Dedifferentiated amniotic fluid mesenchymal stem cell (primary cell): ENCODE results near the gene LRRC28.
A peak's percentile ranks its signal among the peaks of the same experiment; 100 is the strongest.

ENCODE experiments used
- DNase-seq: peaks from one replicate; pipeline ENCODE4 v3.0.0-alpha.2; 2016; ENCODE audit errors: extremely low spot score

Gene LRRC28

DNA sequence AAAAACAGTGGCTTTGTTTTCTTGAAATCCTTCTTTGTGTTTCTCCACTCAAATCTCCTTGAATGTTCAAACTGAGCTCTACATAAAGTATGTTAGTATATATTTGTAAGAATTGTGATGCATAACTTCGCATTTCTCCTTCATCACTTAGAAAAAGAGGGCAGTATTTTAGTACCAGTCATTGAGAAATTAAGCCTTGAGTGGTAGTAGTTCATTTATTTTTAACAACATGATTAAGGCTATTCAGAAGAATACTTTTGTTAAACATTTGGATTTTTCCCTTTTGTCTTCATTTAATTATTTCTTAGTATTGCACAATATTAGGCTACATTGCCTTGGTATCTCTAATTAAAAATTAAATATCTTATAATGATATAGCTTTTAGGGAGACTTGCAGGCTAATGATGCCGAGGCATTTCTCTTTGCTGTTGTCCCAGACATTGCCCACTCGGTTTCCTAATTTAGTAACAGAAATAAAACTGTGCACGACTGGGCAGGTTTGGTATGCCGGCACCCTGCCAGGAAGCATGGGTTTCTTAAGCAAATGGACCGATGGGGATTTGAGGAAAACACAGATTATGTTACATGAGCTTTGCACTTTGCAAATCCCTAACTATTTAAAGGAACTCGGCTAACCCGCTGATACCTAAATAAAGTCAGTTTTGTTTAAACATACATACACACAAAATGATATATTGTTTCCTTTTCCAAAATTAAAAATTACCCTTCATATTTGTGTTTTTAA lies 54.7 kb downstream of the LRRC28 start:
- DNase-seq = peak; percentile 72

DNA sequence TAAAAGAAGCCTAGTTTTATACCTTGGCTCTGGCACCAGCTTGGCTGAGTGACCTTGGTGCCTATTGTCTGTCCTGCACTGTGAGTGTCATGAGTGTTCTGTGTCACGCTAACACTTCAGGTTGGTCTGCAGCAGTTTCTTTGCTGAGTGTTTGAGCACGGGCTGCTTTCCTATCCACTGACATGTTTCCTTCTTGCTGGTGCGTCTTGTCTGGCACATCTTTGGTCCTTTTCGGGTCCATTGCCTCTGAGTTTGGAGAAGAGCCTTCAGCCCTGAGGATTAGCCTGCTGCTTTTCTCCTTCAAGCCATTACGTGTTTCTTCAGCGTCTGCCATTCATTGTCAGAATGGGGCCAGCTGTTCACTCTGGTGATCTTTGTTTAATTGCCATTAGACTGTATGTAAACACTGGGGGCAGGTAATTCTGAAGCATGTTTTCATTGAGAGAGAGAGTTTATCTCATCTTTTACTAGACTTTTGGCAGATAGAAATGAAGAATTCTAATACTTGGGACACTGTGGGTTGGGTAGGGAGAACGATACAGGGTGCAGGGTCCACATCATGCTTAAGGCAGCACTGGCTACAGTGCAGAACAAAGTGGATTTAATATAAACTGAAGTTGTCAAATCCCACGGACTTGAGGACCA lies 55.5 kb downstream of the LRRC28 start:
- DNase-seq = no peak

DNA sequence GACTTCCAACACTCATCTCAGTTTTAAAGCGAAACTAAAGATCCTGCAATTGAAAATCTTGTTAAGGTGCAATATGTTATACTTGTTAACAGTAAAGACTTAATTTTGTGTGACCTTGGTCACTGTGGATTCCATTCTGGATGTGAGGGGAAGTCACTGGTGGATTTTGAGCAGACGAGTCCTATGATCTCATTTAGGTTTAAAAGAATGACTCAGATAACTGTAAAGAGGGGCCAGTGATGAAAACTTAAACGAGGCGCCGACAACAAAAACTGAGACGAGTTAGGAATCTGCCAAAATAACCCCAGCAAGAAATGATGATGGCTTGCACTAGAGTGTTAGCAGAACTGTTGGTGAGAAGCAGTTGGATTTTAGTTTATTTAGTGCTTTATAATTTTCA lies 56.5 kb downstream of the LRRC28 start:
- DNase-seq = no peak

DNA sequence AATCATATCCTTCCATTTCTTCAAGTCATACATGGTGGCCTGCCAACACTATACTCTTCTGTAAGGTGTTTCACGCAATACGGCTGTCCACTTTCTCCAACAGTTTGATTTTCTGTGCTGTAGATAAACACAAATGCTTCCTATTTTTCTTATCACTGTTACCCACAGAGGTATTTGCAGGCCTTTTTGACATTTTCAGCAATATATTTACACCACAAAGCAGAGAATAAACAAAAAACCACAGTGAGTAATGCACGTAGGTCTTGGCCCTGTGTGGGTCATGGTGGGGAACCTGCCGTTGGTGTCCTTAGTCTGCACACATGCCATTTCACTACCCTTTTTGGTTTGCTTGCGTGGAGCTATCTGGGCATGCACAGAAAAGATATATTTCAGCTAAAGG lies 59.5 kb downstream of the LRRC28 start:
- no peak for DNase-seq

DNA sequence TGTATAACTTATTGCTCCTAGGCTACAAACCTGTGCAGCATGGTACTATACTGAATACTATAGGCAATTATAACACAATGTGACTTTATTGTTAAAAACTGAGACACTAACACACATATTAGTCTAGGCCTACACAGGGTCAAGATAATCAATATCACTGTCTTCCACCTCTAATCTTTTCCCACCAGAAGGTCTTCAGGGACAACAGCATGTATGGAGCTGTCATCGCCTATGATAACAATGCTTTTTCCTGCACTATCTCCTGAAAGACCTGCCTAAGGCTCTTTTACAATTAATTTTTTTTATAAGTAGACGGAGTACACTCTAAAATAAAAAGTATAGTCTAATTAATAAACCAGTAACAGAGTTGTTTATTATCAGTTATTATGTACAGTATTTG lies 60.9 kb downstream of the LRRC28 start:
- DNase-seq = no peak

DNA sequence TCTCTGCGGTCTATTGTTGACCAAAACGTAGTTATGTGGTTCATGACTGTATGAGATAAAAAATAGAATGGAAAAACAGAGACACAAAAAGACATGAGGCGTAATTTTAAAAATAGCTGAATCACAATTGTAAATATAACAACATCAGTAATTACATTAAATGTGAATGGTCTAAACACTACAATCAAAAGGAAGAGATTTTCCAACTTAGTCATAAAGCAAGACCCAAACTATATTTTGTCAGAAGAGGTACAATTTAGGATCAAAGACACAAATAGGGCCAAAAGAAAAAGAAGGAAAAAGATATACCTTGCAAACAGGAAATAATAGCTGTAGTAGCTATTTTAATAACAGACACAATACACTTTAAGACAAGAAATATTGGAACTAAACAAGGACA lies 61.5 kb downstream of the LRRC28 start:
- no peak for DNase-seq

DNA sequence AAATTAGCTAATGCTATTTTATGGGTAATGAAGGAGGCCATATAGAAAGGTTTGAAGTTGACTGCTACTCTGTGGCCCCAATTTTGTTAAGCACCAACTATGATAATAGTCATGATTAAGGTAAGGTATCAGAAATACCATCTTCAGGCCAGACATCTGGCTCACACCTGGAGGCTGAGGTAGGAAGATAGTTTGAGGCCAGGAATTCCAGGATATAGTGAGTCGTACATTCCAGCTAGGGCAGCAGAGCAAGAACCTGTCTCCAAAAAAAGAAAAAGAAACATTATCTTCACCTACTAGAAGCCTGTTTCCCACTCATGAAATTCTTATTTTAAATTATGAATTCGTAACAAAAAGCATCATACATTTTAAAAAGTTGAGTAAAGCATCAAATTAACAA lies 64.4 kb downstream of the LRRC28 start:
- DNase-seq = no peak

DNA sequence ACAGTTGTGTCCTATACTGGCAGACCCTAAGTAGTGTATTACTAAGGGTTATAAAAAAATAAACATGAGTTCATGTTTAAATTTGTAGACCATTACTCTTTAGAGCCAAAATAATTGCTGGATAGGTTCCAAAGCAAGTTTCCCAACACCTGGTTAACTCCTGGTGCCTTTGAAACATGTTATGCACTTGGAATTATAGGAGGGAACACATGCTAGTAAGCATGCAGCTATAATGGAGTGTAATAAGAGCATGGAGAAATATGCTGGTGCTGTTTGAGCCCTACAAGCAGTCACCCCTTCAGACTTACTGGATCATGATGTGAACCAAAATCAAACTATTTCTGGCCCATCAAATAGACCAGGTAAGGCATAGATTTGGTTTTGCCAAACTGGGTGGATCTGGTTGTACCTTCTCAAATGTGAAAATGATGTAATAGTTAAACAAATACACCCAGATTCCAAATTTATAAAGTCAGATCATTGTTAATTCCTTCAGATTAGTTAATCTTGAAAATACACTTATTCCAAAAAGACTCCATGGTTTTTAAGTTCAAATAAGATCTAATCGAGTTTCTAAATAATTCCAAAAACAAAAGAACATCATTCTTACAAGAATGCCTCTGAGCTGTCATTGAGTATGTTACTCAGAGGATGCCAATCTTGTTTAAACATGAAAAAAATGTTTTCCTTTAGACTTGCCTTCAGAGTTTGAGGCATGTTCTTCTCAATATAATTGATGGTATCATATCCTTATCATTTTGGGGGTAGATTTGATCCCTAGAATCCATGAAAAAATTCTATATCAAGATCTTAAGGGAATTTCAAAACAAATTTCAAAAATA lies 69.3 kb downstream of the LRRC28 start:
- no peak for DNase-seq

DNA sequence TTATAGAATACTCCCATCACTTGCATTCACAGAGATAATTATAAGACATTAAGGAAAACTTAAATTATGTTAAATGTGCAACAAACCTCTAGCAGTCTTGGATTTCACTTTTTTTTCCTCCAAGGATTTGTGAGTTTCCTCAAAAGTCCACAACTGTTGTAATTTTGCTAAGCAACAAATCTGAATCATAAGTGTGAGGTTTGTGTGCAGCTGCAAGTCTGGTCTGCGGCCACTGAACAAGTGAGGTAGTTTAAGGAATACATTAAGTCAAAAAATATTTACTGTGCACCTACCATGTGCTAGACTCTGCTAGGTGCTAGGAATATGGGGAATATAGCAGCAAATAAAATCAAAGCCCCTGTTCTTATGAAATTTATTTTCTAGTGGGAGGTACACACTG lies 70.2 kb downstream of the LRRC28 start:
- no peak for DNase-seq

DNA sequence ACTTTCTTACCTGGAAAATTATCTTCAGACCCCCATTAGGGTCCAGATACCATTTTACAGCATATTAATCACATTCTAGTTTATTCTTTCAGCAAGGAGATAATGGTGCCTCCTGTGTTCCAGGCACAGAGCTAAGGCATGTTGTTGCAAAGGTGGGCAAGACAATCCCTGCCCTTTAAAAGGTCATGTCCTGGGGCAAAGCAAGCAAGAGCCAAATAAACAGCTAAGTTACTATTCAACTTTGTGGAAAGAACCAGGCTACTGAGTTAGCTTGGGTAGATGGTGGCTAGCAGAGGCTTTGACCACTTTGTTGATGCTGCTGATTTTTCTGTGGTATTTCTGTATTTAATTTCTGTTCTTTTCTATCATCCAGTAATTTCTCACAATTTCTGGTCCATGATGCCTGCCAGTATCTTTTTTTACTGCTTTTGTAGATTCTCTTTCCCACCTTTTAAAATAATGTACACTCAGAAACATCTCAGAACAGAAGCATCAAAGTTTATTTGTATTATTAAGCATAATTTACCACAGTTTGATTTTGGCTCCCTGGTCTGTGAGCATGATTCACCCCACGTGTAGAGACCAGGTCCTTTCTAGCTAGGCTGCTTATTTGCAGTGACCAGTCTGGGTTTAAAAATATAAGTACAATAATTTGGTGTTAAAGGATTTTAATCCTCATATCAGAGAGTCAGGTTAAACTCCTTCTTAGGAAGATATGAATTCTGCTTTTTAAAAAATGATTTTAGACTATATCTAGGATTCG lies 71.5 kb downstream of the LRRC28 start:
- no peak for DNase-seq

DNA sequence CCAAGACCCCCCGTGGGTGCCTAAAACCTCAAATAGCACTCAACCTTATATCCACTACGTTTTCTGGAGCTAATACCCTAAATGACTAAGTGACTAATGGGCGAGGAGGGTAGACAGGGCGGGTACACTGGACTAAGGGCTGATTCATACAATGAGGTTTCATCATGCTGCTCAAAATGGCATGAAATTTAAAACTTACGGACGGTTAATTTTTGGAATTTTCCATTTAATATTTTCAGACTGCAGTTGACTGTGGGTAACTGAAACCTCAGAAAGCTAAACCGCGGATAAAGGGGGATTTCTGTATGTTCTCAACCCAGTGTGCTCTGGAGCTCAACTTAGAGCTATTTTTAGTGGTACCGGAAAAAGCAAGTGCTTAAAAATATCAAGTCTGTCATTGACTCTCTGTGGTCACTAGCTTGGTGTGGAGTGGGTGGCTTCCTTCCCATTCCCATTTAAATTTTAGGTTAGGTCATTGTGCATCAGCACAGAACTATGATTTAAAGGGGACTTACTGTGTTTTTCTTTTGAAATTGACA lies 72.9 kb downstream of the LRRC28 start:
- peak; percentile 91 for DNase-seq

DNA sequence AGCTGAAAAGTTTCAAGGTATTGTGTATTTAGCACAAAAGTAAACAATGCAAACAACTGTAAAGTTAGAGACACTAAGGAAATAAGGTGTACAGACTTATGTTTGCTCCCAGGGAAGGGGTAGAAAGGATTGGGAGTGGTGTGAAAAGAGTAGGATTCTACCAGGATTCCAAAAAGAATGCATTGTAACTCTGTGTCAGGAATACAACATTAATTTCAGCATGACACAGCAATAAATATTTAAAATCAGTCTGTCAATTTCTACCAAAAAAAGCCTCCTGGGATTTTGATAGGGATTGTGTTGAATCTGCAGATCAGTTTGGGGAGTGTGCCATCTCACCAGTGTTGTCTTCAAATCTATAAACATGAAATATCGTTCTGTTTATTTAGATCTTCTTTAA lies 73.4 kb downstream of the LRRC28 start:
- no peak for DNase-seq

DNA sequence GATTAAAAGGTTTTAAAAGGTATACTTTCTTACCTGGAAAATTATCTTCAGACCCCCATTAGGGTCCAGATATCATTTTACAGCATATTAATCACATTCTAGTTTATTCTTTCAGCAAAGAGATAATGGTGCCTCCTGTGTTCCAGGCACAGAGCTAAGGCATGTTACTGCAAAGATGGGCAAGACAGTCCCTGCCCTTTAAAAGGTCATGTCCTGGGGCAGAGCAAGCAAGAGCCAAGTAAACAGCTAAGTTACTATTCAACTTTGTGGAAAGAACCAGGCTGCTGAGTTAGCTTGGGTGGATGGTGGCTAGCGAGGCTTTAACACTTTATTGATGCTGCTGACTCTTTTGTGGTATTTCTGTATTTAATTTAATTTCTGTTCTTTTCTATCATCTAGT lies 75.0 kb downstream of the LRRC28 start:
- no peak for DNase-seq

DNA sequence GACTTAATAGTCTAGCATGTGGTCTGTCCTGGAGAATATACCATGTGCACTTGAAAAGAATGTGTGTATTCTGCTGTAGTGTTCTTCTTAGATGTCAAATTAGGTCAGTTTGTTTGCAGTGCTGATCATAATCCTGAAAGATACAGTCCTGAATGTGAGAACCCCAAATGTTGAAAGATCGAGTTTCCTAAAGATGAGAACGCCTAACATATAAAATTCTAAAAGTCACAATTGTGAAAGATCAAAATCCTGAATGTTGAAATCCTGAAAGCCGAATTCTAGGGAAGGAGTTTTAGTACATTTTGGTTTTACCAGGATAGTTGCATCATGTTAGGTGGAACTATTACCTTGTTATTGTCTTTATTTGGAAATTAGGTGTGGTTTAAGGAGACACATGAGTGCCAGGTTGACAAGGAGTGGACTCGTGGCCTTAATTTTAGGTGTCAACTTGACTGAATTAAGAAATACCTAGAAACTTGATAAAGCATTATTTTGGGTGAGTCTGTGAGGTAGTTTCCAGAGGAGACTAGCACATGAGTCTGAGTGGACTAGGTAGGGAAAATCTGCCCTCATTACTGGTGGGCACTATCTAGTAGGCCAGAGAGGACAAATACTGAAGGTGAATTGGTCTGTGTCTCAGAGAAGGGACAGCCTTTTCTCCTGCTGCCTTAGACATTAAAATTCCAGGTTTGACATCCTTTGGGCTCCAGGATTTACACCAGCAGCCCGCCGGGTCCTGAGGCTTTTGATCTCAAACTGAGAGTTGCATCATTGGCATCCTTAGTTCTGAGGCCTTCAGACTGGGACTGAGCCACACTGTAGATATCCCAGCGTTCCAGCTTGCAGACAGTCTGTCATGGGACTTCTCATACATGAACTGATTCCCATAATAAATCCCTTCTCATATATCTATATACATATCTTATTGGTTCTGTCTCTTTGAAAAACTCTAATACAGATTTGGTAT lies 77.1 kb downstream of the LRRC28 start:
- no peak for DNase-seq

DNA sequence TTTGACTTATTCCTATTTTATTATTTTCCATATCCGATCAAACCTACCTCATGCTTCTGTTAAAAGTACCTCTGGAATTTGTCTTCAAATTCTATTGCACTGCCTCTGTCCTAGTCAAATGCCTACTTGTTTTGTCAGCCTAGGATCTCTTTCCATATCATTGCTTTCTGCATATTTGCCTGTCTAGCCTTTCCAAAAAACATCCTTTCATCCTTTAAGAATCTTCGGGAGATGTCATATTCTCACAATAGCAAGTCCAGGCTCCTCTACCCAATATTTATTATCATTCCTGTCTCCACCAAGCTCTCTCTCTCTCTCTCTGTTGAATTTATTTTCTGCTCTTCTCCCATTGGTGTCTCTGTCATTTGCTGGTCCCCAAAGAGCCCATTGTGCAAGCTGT lies 80.1 kb downstream of the LRRC28 start:
- no peak for DNase-seq

DNA sequence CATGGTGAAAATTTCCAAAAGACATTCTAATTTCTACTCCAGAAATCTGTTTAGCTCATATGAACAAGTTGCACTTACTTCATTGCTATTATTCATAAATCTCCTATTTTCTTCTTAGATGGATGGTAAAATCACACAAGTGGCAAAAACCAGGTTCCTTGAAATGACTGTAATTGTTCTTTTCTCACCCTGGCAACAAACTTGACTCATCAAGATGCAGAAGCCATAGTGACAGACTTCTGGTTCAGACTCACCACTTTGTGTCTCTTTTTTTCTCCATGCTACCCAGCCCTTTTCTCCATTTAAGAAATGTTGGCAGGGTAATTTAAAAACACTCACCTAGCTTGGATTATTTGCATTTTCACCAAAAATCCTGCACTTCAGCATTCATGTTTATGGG lies 82.1 kb downstream of the LRRC28 start:
- no peak for DNase-seq

DNA sequence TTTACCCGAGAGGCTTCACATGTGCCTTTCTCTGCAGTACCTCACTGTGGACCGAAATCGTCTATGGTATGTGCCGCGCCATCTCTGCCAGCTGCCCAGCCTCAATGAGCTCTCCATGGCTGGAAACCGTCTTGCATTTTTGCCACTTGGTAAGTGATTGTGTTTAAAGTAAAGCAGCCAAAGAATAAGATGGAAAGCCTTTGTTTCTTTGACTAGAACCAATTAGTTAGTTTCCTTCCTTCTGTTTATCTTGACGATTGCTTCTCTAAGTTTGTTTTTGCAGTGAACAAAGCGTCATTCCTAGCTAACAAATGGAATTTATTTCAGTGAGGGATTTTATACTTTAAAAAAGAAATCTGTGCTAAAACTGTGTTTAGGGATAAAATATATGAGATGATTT lies 82.7 kb downstream of the LRRC28 start:
- DNase-seq = no peak

DNA sequence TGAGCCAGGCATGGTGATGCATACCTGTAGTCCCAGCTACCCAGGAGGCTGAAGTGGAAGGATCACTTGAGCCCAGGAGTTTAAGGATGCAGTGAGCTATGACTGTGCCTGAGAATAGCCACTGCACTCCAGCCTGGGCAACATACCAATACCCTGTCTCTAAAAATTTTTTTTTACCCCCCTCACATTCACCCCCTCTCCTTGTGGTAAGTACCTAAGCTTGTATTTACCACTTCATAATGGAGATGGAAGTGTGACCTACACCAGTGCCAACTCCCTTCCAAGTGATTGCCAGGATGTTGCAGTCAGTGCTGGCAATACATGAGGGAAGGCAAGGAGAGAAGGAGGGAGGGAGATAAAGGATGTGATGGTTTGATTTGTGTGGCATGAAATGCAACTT lies 84.2 kb downstream of the LRRC28 start:
- DNase-seq = no peak

DNA sequence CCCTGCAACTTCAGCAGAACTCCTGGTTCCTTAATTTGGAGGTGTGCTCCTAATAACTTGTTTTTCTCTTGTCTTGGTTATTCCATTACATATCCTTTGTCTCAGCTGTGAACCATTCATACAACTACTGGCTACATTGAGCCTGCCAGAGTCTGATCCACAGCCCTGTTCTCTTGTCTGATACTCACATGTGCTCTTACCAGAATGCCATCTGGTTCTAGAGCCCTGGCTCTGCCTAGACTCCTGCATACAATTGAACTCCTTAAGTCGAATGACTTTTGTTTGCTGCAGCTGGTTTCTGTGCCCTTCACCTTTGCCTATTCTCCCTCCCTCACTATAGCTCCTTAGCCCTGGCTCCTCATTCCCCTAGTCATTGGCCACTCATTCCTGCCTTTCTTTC lies 85.5 kb downstream of the LRRC28 start:
- no peak for DNase-seq

DNA sequence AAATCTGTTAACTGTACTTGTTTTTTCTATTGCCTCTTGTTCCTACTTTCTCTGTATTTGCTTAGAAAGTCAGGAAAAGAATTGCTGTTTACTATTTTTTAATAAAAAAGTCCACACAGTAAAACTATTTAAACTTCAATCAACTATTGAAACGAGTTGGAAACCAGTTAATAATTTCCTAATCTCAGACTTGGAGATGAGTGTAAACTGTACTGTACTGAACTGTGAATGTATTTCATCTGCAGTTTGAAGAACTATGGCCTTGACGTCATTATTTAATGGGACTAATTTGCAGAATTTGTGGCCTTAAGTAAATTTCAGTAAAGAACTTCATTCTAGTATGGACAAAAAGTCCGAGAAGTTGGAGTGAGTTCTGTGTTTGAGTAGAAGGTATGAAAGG lies 89.1 kb downstream of the LRRC28 start:
- DNase-seq = no peak

DNA sequence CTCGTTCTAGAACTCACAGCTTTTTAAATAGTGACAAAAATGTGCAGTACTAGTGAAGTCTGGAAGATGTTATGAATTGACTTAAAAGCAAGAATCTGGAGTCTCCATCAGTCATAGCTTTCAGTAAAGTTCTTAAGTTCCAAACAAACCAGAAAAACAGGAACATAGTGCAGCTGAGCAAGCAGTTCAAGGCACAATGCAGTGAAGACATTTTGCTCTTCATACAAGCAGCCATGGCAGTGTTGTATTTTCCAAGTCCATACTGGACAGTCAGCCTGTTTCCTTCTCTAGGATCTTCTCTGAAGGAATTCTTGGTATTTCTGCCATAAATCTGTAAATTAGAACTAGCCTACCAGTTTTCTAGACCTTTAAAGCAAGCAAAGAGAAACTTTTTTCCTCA lies 90.5 kb downstream of the LRRC28 start:
- DNase-seq = no peak
